Tibial nerve (tissue), 4 donors: ENCODE results near the gene DGCR2.
"Not testable (repeated sequence)": the region's sequence is repeated elsewhere in the genome, so short reads cannot be mapped to it uniquely, and the experiment has no call there.

Source experiments
- EP300 ChIP-seq, 2 donors: sonication (generic); formaldehyde crosslinking; IDR thresholded peaks; one replicate each; pipeline ENCODE4 v1.6.1; 2017; ENCODE audit warnings: antibody characterized with exemption in 2 of 2, mild to moderate bottlenecking in 1 of 2
- POLR2A ChIP-seq, 2 donors: fragments of 450-650 bp; IDR thresholded peaks; one replicate each; pipeline ENCODE4 v1.6.1; 2017; ENCODE audit warnings: antibody characterized with exemption in 2 of 2, mild to moderate bottlenecking in 2 of 2, moderate library complexity in 2 of 2
- TF ChIP-seq, protein P1 (sequence below), 5 experiments: fragments of 200-600 bp in 3 of 5; fragments of 450-650 bp in 2 of 5; sonication (generic) in 3 of 5; IDR thresholded peaks; one replicate each; pipeline ENCODE4 v1.5.1; 2016 to 2019; ENCODE audit warnings: antibody characterized with exemption in 5 of 5, mild to moderate bottlenecking in 3 of 5, moderate library complexity in 2 of 5

DNA sequence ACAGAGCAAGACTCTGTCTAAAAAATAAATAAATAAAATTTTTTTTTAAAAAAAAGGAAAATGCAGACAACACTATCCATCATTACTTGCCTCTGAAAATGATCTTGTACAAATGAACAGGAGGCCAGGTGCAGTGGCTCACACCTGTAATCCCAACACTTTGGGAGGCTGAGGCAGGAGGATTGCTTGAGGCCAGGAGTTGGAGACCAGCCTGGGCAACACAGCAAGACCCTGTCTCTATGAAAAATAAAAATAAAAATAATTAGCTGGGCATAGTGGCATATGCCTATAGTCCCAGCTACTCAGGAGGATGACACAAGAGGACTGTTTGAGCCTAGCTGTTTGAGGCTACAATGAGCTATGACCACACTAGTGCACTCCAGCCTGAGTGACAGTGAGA is 49.4 kb downstream of the DGCR2 start:
- TF ChIP-seq EP300, POLR2A (IDR thresholded peaks at IDR 0.05): not testable (repeated sequence)
- TF ChIP-seq, protein P1, sequence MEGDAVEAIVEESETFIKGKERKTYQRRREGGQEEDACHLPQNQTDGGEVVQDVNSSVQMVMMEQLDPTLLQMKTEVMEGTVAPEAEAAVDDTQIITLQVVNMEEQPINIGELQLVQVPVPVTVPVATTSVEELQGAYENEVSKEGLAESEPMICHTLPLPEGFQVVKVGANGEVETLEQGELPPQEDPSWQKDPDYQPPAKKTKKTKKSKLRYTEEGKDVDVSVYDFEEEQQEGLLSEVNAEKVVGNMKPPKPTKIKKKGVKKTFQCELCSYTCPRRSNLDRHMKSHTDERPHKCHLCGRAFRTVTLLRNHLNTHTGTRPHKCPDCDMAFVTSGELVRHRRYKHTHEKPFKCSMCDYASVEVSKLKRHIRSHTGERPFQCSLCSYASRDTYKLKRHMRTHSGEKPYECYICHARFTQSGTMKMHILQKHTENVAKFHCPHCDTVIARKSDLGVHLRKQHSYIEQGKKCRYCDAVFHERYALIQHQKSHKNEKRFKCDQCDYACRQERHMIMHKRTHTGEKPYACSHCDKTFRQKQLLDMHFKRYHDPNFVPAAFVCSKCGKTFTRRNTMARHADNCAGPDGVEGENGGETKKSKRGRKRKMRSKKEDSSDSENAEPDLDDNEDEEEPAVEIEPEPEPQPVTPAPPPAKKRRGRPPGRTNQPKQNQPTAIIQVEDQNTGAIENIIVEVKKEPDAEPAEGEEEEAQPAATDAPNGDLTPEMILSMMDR (IDR thresholded peaks at IDR 0.05), result not testable (repeated sequence)
